ENCODE measurements around the gene IFNGR1. TPM values are rescaled to one million over a fixed set of nuclear protein-coding genes. Genes with fewer than 3 reads are reported as not detected.

IFNGR1 gene
- polyA plus RNA-seq, 2 of the 4 experiments (the other 2 are of a cell fraction), result 31.2 to 54.9 TPM

GRCh38 chr6:137165375-137166246, 53.6 kb downstream of the IFNGR1 start:
- peak; percentile 15 to 37 for DNase-seq (ENCODE audit: low read depth in 1 of 2, low spot score in 1 of 2)
- Histone ChIP-seq H3K4me3 (no peak overlapping the region), H3K9me3 (no peaks in the 10 kb centered on the region), H3K27ac (0 out of 6 replicates have a peak overlapping the region, but pooled peaks of 1 of the 2 experiments have one; percentile 49), H3K4me2 (no peak overlapping the region), H3K4me1 (peaks cover 16% of the 10 kb centered on the region)
- ChIA-PET CTCF (interaction anchor here (0.6 to 3.5 kb wide), 15 partner anchors 9 to 431 kb away, joined by 3 to 36 read pairs (median 4); no protein-coding TSS in a partner anchor), POLR2A (no interaction called here)
- TF ChIP-seq KDM5A (IDR thresholded peaks at IDR 0.05), result no peak
- no peak for TF ChIP-seq MAZ (IDR thresholded peaks at IDR 0.05; ENCODE audit: borderline replicate concordance, low read depth, low read length)
- no peak for TF ChIP-seq HOXB13 (CRISPR knock-in tag; IDR thresholded peaks at IDR 0.05; ENCODE audit: low read depth)
- TF ChIP-seq SMC3 (IDR thresholded peaks at IDR 0.05), result peak; percentile 74
- no peak for TF ChIP-seq PHF8 (IDR thresholded peaks at IDR 0.05; ENCODE audit: borderline replicate concordance, low read depth)
- TF ChIP-seq EHF (CRISPR knock-in tag; IDR thresholded peaks at IDR 0.05), result no peak
- TF ChIP-seq FOXS1 (CRISPR knock-in tag; IDR thresholded peaks at IDR 0.05), result no peak
- TF ChIP-seq EP300 (IDR thresholded peaks at IDR 0.05), result no peak
- peak; percentile 50 to 63 for TF ChIP-seq RAD21 (conservative IDR thresholded peaks at IDR 0.05 in 1 of 2, IDR thresholded peaks at IDR 0.05 in 1 of 2)
- no peak for TF ChIP-seq REST (IDR thresholded peaks at IDR 0.05)
- TF ChIP-seq RCOR1 (IDR thresholded peaks at IDR 0.05; ENCODE audit: low read depth, low read length), result no peak
- TF ChIP-seq CTCF (IDR thresholded peaks at IDR 0.05), result peak; percentile 40
- no peak for FAIRE-seq
- 64% methylated on average over 9 of the region's 9 CpGs for WGBS (ENCODE audit: missing lambda C conversion rate)
- peak; percentile 74 to 83; a peak in 4 of 6 replicates for ATAC-seq

- DNase-seq (ENCODE audit: low read depth in 1 of 2, low spot score in 1 of 2) (no peak), ATAC-seq (no peak), FAIRE-seq (no peak)
- Histone ChIP-seq H3K4me3 (no peak overlapping the region), H3K4me2 (no peak overlapping the region), H3K4me1 (peaks cover 25% of the 10 kb centered on the region), H3K9me3 (no peaks in the 10 kb centered on the region), H3K27ac (peak overlapping the region in 1 of 2 experiments; percentile 50; a peak in 2 of 6 replicates)
- ChIA-PET POLR2A (no interaction called here), CTCF (interaction anchor here (0.9 to 3.5 kb wide), 3 partner anchors 68 to 151 kb away, joined by 3 to 36 read pairs (median 5); no protein-coding TSS in a partner anchor)
- 75% methylated on average over 12 of the region's 12 CpGs for WGBS (ENCODE audit: missing lambda C conversion rate)
- TF ChIP-seq REST (IDR thresholded peaks at IDR 0.05), result no peak
- TF ChIP-seq SREBF2 (IDR thresholded peaks at IDR 0.05), result no peak
- no peak for TF ChIP-seq MAZ (IDR thresholded peaks at IDR 0.05; ENCODE audit: borderline replicate concordance, low read depth, low read length)
- no peak for TF ChIP-seq ZSCAN20 (CRISPR knock-in tag; IDR thresholded peaks at IDR 0.05)
- no peak for TF ChIP-seq CHD2 (IDR thresholded peaks at IDR 0.05; ENCODE audit: low read length, partially characterized antibody)
- no peak for TF ChIP-seq ZNF302 (CRISPR knock-in tag; IDR thresholded peaks at IDR 0.05)
- no peak for TF ChIP-seq PBX3 (IDR thresholded peaks at IDR 0.05)
- no peak for TF ChIP-seq NFE2L2 (conservative IDR thresholded peaks at IDR 0.05; ENCODE audit: low read length)
- TF ChIP-seq POLR2A (IDR thresholded peaks at IDR 0.05; ENCODE audit: low read length), result no peak
- TF ChIP-seq RARB (CRISPR knock-in tag; IDR thresholded peaks at IDR 0.05), result no peak
- no peak for TF ChIP-seq EHF (CRISPR knock-in tag; IDR thresholded peaks at IDR 0.05)
- TF ChIP-seq ZFP36 (IDR thresholded peaks at IDR 0.05; ENCODE audit: borderline replicate concordance, partially characterized antibody), result no peak
- no peak for TF ChIP-seq TFCP2L1 (CRISPR knock-in tag; IDR thresholded peaks at IDR 0.05)
- TF ChIP-seq CHD4 (IDR thresholded peaks at IDR 0.05; ENCODE audit: borderline replicate concordance), result no peak
- no peak for TF ChIP-seq NR3C1 (IDR thresholded peaks at IDR 0.05)
- no peak for TF ChIP-seq RFX5 (IDR thresholded peaks at IDR 0.05)
Measured at GRCh38 chr6:137163732-137164318, 55.4 kb downstream of the IFNGR1 start.
